ENCODE measurements around the gene ANLN. TPM values are rescaled to one million over a fixed set of nuclear protein-coding genes. Genes with fewer than 3 reads are reported as not detected.

Gene ANLN
- total RNA-seq, 1 donor from 2014 or later = 3.3 TPM

GRCh38 chr7:36400606-36401005 is 10.9 kb downstream of the ANLN start:
- H3K27me3 ChIP-seq = no peaks in the 10 kb centered on the region
- TF ChIP-seq CTCF (IDR thresholded peaks at IDR 0.05) = no peak
- H3K4me3 ChIP-seq = no peak overlapping the region
- DNase-seq (no peak), ATAC-seq (no peak)
- no peaks in the 10 kb centered on the region for H3K9me3 ChIP-seq
- intact Hi-C loops (cut with DNase I) = no loop called here
- H3K27ac ChIP-seq = no peak overlapping the region
- H3K36me3 ChIP-seq = no peaks in the 10 kb centered on the region
- H3K4me1 ChIP-seq = no peaks in the 10 kb centered on the region

GRCh38 chr7:36403452-36403851 is 13.8 kb downstream of the ANLN start:
- no peak for ATAC-seq
- no peaks in the 10 kb centered on the region for H3K9me3 ChIP-seq
- H3K27ac ChIP-seq = no peak overlapping the region
- no peaks in the 10 kb centered on the region for H3K27me3 ChIP-seq
- H3K36me3 ChIP-seq = no peaks in the 10 kb centered on the region
- H3K4me3 ChIP-seq = no peak overlapping the region
- no peak for DNase-seq
- no peak for TF ChIP-seq CTCF (IDR thresholded peaks at IDR 0.05)
- H3K4me1 ChIP-seq = no peaks in the 10 kb centered on the region
- intact Hi-C loops (cut with DNase I) = no loop called here

- no peaks in the 10 kb centered on the region for H3K4me1 ChIP-seq
- no peak for DNase-seq
- no peak overlapping the region for H3K4me3 ChIP-seq
- no peak for ATAC-seq
- H3K36me3 ChIP-seq = no peaks in the 10 kb centered on the region
- H3K27me3 ChIP-seq = no peaks in the 10 kb centered on the region
- no peaks in the 10 kb centered on the region for H3K9me3 ChIP-seq
- intact Hi-C loops (cut with DNase I) = no loop called here
- no peak for TF ChIP-seq CTCF (IDR thresholded peaks at IDR 0.05)
- H3K27ac ChIP-seq = no peak overlapping the region
Observed at GRCh38 chr7:36404639-36405408, 15.2 kb downstream of the ANLN start.

- ATAC-seq (no peak), DNase-seq (no peak)
- no peak for TF ChIP-seq CTCF (IDR thresholded peaks at IDR 0.05)
- Histone ChIP-seq H3K27me3 (no peaks in the 10 kb centered on the region), H3K36me3 (no peaks in the 10 kb centered on the region), H3K4me1 (no peaks in the 10 kb centered on the region), H3K4me3 (no peak overlapping the region), H3K9me3 (no peaks in the 10 kb centered on the region), H3K27ac (no peak overlapping the region)
- intact Hi-C loops (cut with DNase I) = no loop called here
Observed at GRCh38 chr7:36405409-36405803, 15.7 kb downstream of the ANLN start.

- Histone ChIP-seq H3K9me3 (no peaks in the 10 kb centered on the region), H3K27me3 (no peaks in the 10 kb centered on the region), H3K4me1 (no peaks in the 10 kb centered on the region), H3K4me3 (no peak overlapping the region), H3K27ac (no peak overlapping the region), H3K36me3 (no peaks in the 10 kb centered on the region)
- ATAC-seq = no peak
- no peak for DNase-seq
- intact Hi-C loops (cut with DNase I) = no loop called here
- TF ChIP-seq CTCF (IDR thresholded peaks at IDR 0.05) = no peak
Observed at GRCh38 chr7:36406156-36406555, 16.5 kb downstream of the ANLN start.

All from upper lobe of right lung (tissue), 1 donor.